Thoracic aorta (tissue), 2 donors: ENCODE measurements around the gene KCNK13. TPM values are rescaled to one million over a fixed set of nuclear protein-coding genes. Genes with fewer than 3 reads are reported as not detected.

Experiments
- ATAC-seq: fragments of 150-250 bp; one replicate; pipeline ENCODE4 v1.8.0; 2017; ENCODE audit warnings: low read depth; ENCODE audit not compliant: insufficient number of reproducible peaks, low FRiP score
- DNase-seq: peaks from one replicate; pipeline ENCODE4 v3.0.0-alpha.2; 2020; ENCODE audit warnings: low spot score
- H3K27ac ChIP-seq, 2 donors: fragments of 200-600 bp; sonication (generic); 1 replicate in 1 of 2; 2 replicates in 1 of 2; pipeline ENCODE4 v1.5.1; 2016; ENCODE audit warnings: mild to moderate bottlenecking in 2 of 2, moderate library complexity in 2 of 2
- H3K27me3 ChIP-seq: fragments of 200-600 bp; sonication (generic); replicated peaks from 2 replicates; pipeline ENCODE4 v1.6.0; 2016; ENCODE audit warnings: mild to moderate bottlenecking; ENCODE audit not compliant: insufficient read depth
- H3K36me3 ChIP-seq: fragments of 200-600 bp; sonication (generic); one replicate; pipeline ENCODE4 v1.5.1; 2016
- H3K4me1 ChIP-seq, 2 donors: fragments of 200-600 bp; sonication (generic); 1 replicate in 1 of 2; 2 replicates in 1 of 2; pipeline versions ENCODE4 v1.5.1 to v1.6.0; 2016; ENCODE audit warnings: low read depth in 2 of 2, mild to moderate bottlenecking in 1 of 2; ENCODE audit not compliant: control insufficient read depth in 1 of 2
- H3K4me3 ChIP-seq: fragments of 200-600 bp; sonication (generic); 2 replicates; pipeline ENCODE4 v1.5.1; 2016; ENCODE audit warnings: mild to moderate bottlenecking
- H3K9me3 ChIP-seq: fragments of 200-600 bp; sonication (generic); 2 replicates; pipeline ENCODE4 v1.5.1; 2016
- CTCF ChIP-seq: fragments of 200-600 bp; sonication (generic); IDR thresholded peaks from one replicate; pipeline ENCODE4 v1.5.1; 2019; ENCODE audit warnings: antibody characterized with exemption
- total RNA-seq, 2 donors: library from RNA; depleted of rRNA; stranded (reverse); fragments of >200 nt; gene quantifications; one replicate each; pipeline versions ENCODE4 v1.1.0 to v1.2.3, GENCODE V29; 2016

Gene KCNK13
- total RNA-seq, 2 donors from 2014 or later, result 0.14 to 0.92 TPM

GRCh38 chr14:90175631-90176030 is 113.8 kb downstream of the KCNK13 start:
- H3K36me3 ChIP-seq, result no peaks in the 10 kb centered on the region
- no peaks in the 10 kb centered on the region for H3K27me3 ChIP-seq
- DNase-seq, result no peak
- no peak for TF ChIP-seq CTCF
- H3K4me3 ChIP-seq, result no peak overlapping the region
- no peaks in the 10 kb centered on the region for H3K9me3 ChIP-seq
- H3K4me1 ChIP-seq, result no peaks in the 10 kb centered on the region
- no peak for ATAC-seq
- no peak overlapping the region for H3K27ac ChIP-seq

- no peak for DNase-seq
- Histone ChIP-seq H3K36me3 (no peaks in the 10 kb centered on the region), H3K4me1 (no peaks in the 10 kb centered on the region), H3K4me3 (no peak overlapping the region), H3K27me3 (no peaks in the 10 kb centered on the region), H3K27ac (no peak overlapping the region), H3K9me3 (no peaks in the 10 kb centered on the region)
- ATAC-seq, result no peak
- no peak for TF ChIP-seq CTCF
Measured at GRCh38 chr14:90177539-90178189, 115.9 kb downstream of the KCNK13 start.

- ATAC-seq (no peak), DNase-seq (no peak)
- no peak for TF ChIP-seq CTCF
- Histone ChIP-seq H3K4me1 (no peaks in the 10 kb centered on the region), H3K4me3 (no peak overlapping the region), H3K27ac (no peak overlapping the region), H3K36me3 (no peaks in the 10 kb centered on the region), H3K27me3 (no peaks in the 10 kb centered on the region), H3K9me3 (no peaks in the 10 kb centered on the region)
Measured at GRCh38 chr14:90179357-90179756, 117.6 kb downstream of the KCNK13 start.

- Histone ChIP-seq H3K36me3 (no peaks in the 10 kb centered on the region), H3K27ac (no peak overlapping the region), H3K9me3 (no peaks in the 10 kb centered on the region), H3K27me3 (no peaks in the 10 kb centered on the region), H3K4me3 (no peak overlapping the region), H3K4me1 (no peaks in the 10 kb centered on the region)
- ATAC-seq (no peak), DNase-seq (no peak)
- TF ChIP-seq CTCF, result no peak
Measured at GRCh38 chr14:90179809-90180779, 118.3 kb downstream of the KCNK13 start.

- ATAC-seq (no peak), DNase-seq (no peak)
- no peaks in the 10 kb centered on the region for H3K4me1 ChIP-seq
- no peaks in the 10 kb centered on the region for H3K9me3 ChIP-seq
- TF ChIP-seq CTCF, result no peak
- no peak overlapping the region for H3K27ac ChIP-seq
- H3K36me3 ChIP-seq, result no peaks in the 10 kb centered on the region
- H3K4me3 ChIP-seq, result no peak overlapping the region
- no peaks in the 10 kb centered on the region for H3K27me3 ChIP-seq
Measured at GRCh38 chr14:90184094-90184493, 122.3 kb downstream of the KCNK13 start.
